AG04449 (cell line): Measurements from ENCODE around the gene IDS.
"Not testable (repeated sequence)": the region's sequence is repeated elsewhere in the genome, so short reads cannot be mapped to it uniquely, and the experiment has no call there.

Source experiments
- CTCF ChIA-PET: fragments of 350-600 bp; formaldehyde crosslinking; extraction: SDS; loops from one replicate; lab custom pipeline; 2021; ENCODE audit warnings: antibody characterized with exemption; lab: Yijun Ruan, JAX
- POLR2A ChIA-PET: fragments of 400-600, 350-600 bp; formaldehyde crosslinking; extraction: SDS; loops from one replicate; lab custom pipeline; 2020; ENCODE audit warnings: antibody characterized with exemption, inconsistent platforms; lab: Yijun Ruan, JAX
- DNase-seq: peaks from one replicate; pipeline ENCODE4 v3.0.0-alpha.2; 2010; ENCODE audit warnings: low read depth, low spot score
- H3K4me3 ChIP-seq: 2 replicates; pipeline ENCODE4 v1.5.1; 2011; ENCODE audit warnings: low read depth, mild to moderate bottlenecking, control low read depth, low read length
- TF ChIP-seq, protein P1 (sequence below): IDR thresholded peaks from one replicate; pipeline ENCODE4 v1.5.1; 2011; ENCODE audit warnings: mild to moderate bottlenecking, moderate library complexity, low read length, control low read depth, inconsistent platforms; ENCODE audit not compliant: insufficient read depth; ENCODE audit errors: missing control alignments

The IDS gene

DNA sequence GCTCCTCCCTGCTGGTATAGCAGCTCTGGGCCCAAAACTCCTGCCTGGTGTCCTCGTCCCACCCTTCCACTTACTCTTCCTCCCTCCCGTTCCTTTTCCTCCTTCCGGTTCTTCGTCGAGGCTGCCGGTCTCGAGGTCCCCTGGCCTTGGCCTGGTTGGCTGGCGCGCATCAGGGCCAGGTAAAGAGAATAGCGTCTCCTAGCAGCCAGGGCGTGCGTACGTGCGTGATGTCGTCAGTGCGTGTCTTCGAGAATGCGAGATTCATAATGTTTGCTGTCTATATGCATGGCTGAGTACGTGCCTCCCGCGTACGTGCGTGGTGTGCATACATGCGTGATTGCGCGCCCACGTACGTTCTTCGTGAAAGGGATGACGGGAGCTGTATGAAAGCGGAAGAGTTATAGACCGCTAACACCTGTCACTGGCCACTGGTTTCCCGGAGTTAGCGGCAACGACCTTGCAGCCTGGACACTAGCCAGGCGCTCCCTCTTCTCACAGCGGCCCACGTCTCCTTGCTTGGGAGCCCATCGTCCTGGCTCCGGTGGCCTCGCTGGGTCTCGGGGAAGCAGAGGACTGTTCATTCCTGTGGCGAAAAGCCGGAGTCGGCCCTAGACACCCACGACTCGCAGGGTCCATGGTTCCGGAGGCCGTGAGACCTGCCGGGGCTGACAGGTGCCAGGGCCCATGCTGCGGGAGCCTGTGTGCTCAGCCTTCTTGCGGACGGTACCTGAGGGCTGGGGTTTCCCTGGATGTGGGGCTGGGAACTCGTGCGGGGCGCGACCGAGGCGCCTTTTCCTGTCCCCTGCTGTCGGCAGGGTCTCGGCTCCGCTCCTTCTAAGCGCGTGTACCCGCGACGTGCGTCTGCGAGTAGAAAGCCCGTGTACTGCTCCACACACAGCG is 35.8 kb upstream of the IDS start, which contains the start of gene EOLA1:
Gene EOLA1, plus strand, starts transcription at position 392 of the 900 bp plus-strand sequence. CDS start 4,619 bp downstream, outside the sequence.
- ChIA-PET POLR2A (interaction anchor here (0.6 to 1.0 kb wide), 2 partner anchors 19 to 46 kb away, joined by 3 read pairs; no protein-coding TSS in a partner anchor), CTCF (interaction anchor here (0.9 to 1.0 kb wide), 2 partner anchors 11 to 398 kb away, joined by 3 read pairs; partner anchors contain the start of gene EOLA2)
- DNase-seq = peak; percentile 91

DNA sequence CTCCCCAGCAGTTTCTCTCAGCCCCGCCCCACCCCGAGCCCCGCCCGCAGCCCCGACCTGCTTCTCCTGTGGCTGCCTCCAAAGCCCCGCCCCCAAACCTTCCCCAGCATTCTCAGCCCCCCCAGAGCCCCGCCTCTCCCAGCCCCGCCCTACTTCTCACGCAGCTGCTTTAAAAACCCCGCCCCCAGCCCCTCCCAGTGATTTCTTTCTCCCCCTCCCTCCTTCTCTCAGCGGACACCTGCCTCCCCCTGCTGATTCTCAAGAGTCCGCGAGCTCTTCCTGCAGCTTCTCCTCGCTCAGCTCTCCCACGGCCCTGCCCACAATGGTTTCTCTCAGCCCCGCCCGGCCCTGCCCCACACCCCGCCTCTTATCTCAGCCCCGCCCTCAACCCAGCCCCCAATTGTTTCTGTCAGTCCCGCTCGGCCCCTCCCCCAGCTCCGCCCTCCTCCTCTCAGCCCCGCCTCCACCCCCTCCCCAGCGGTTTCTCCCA is 35.1 kb upstream of the IDS start:
- DNase-seq = peak; percentile 26
- peak overlapping the region; percentile 75 for H3K4me3 ChIP-seq
- TF ChIP-seq, protein P1, sequence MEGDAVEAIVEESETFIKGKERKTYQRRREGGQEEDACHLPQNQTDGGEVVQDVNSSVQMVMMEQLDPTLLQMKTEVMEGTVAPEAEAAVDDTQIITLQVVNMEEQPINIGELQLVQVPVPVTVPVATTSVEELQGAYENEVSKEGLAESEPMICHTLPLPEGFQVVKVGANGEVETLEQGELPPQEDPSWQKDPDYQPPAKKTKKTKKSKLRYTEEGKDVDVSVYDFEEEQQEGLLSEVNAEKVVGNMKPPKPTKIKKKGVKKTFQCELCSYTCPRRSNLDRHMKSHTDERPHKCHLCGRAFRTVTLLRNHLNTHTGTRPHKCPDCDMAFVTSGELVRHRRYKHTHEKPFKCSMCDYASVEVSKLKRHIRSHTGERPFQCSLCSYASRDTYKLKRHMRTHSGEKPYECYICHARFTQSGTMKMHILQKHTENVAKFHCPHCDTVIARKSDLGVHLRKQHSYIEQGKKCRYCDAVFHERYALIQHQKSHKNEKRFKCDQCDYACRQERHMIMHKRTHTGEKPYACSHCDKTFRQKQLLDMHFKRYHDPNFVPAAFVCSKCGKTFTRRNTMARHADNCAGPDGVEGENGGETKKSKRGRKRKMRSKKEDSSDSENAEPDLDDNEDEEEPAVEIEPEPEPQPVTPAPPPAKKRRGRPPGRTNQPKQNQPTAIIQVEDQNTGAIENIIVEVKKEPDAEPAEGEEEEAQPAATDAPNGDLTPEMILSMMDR = no peak
- POLR2A ChIA-PET = interaction anchor here (0.6 to 1.1 kb wide), 3 partner anchors 19 to 400 kb away, joined by 3 read pairs; no protein-coding TSS in a partner anchor
- CTCF ChIA-PET = interaction anchor here (0.9 to 1.0 kb wide), 4 partner anchors 10 to 398 kb away, joined by 3 read pairs; partner anchors contain the start of gene EOLA2

More for the DNA sequence above, 35.8 kb upstream of the IDS start, which contains the start of gene EOLA1:
- H3K4me3 ChIP-seq = peak within 1 kb of the TSS; percentile 75
- TF ChIP-seq, protein P1 = no peak

DNA sequence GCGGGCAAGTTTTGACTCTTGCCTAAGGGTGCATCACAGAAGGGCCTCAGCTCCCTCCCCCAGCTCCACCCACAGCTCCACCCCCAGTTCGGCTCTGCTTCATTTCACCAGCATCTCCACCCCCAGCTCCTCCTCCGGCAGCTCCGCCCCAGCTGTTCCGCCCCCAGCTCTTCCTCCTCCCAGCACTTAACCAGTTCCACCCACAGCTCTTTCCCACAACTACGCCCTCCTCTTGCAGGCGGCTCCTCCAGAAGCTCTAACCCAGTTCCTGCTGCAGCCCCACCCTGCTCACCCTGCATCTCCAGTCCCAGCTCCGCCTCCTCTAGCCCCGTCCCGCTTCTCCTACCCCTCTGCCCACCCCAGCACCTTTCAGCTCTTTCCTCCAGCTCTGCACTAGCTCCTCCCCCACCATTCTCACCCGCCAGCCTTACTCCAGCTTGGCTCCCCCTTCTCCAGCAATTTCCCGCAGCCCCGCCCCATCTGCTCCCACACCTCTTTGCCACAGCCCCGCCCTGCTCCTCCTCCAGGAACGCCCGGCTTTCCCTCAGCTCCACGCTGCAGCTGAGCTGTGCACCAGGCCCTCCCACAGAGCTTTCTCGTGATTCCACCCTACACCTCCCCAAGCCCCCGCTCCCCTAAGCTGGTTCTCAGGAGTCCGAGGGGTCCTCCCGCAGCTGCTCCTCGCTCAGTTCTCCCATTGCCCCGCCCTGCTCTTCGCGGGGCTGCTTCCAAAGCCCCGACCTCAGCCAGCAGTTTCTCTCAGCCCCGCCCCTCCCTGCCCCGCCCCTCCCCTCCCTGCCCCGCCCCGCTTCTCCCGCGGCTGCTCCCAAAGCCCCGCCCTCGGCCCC is 34.4 kb upstream of the IDS start:
- ChIA-PET POLR2A (interaction anchor here (1.1 to 1.5 kb wide), 2 partner anchors 34 to 401 kb away, joined by 3 to 5 read pairs; partner anchors contain the start of gene IDS), CTCF (interaction anchor here (0.9 to 1.0 kb wide), 3 partner anchors 11 to 399 kb away, joined by 3 read pairs; partner anchors contain the start of gene EOLA2)

DNA sequence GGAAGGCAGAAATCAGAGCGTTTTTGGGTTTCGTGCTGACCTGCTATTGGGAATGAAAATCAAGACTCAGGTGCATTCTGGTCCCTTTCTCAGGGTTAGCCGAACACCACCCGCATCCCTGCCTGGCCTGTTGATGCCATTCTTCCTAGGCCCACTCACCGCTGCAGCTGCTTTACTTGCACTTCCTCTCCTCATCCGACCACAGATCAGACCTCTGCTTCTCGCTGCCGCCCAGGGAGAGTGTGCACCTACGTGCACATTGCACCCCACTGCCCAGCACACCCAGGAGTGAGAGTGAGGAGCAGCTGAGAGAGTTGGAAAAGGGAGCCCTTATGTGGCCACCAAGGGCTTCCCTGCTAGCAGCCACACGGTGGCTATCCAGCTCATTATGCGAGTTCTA is 32.4 kb upstream of the IDS start:
- DNase-seq = not testable (repeated sequence)

More for the DNA sequence above, 34.4 kb upstream of the IDS start:
- H3K4me3 ChIP-seq = peak overlapping the region; percentile 64
- DNase-seq = peak; percentile 47
- TF ChIP-seq, protein P1 = no peak

DNA sequence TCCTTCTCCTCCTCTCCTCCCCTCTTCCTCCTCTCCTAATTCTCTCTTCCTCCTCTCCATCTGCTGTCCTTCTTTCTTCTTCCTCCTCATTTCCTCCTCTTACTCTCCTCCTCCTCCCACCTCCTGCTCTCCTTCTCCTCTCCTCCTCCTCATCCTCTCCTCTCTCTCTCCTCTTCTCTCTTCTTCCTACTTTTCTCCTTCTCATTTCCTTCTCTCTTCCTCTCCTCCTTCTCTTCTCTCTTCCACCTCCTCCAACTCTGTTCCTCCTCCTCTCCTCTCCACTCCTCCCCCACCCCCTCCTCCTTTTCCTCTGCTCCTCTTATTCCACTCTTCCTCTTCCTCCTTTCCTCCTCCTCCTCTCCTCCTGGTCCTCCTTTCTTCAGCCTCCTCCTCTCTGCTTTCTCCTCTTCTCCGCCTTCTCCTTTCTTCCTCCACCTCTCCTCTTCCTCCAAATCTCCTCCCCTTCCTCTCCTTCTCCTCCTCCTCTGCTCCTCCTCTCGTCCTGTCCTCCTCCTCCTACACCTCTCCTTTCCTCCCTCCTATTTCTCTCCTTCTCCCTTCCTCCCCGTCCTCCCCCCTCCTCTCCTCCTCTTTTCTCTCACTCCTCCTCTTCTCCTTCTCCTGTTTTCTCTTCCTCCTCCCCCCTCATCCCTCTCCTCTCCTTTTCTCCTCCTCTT is 30.0 kb upstream of the IDS start:
- CTCF ChIA-PET = not testable (repeated sequence)

More for the DNA sequence above, 32.4 kb upstream of the IDS start:
- CTCF ChIA-PET, POLR2A ChIA-PET, H3K4me3 ChIP-seq: not testable (repeated sequence)

DNA sequence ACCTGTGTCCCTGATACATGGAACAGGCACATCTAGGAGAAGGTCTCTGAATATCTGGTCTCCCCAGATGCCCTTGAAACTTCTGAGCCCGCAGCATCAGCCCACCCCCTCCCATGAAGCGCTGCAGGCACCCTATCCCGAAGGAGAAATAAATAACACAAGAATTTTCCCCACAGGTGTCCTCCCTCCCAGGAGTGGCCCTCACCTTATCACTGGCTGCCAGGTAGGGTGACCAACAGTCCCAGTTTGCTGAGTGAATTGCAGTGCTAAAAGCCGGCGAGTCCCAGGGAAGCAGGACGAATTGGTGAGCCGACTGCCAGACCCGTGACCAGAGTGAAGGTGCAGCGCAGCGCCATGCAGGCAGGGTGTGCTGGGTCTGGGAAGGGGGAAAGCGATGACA is 28.9 kb upstream of the IDS start:
- H3K4me3 ChIP-seq, CTCF ChIA-PET, DNase-seq, POLR2A ChIA-PET: not testable (repeated sequence)

More for the DNA sequence above, 30.0 kb upstream of the IDS start:
- DNase-seq, POLR2A ChIA-PET, H3K4me3 ChIP-seq: not testable (repeated sequence)

DNA sequence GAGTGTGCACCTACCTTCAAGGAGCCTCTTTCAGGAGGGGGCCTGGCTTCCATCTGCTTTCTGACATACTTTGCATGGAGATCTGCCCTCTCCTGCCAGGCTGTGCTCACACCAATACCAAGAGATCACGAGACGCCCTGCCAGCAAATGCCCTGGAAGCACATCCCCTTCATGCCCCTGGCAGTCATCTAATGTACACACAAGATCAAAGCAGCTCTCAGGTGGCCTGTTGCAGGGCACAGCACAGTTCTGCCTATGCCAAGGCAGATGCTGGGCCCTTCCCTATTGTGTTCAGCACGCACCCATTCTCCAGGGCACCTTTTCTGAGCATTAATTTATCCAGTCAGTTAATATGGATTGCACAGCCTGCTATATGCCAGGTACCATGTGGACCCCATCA is 27.8 kb upstream of the IDS start:
- H3K4me3 ChIP-seq, CTCF ChIA-PET, POLR2A ChIA-PET, DNase-seq: not testable (repeated sequence)
